GM12878 (cell line): ENCODE data around the gene ECM1. TPM values are rescaled to one million over a fixed set of nuclear protein-coding genes. Genes with fewer than 3 reads are reported as not detected.

ENCODE experiments used
- ATAC-seq: fragments of 200-7000 bp; cut with Tn5 transposase; 3 replicates; pipeline ENCODE4 v1.9.1; 2020; ENCODE audit warnings: mild to moderate bottlenecking, moderate library complexity
- Bru-seq: library from RNA; stranded (reverse); fragments of 400-500 nt; gene quantifications from one replicate; lab custom pipeline; 2021; lab: Mats Ljungman, UMichigan
- BruChase-seq, 2 experiments: library from RNA; stranded (reverse); fragments of 400-500 nt; gene quantifications; one replicate each; lab custom pipeline; 2021; lab: Mats Ljungman, UMichigan
- BruUV-seq: library from RNA; stranded (reverse); fragments of 400-500 nt; replicated peaks from 2 replicates; lab custom pipeline; 2021; lab: Mats Ljungman, UMichigan
- CTCF ChIA-PET: fragments of 300-600 bp; sonication (Branson Sonifier 250); formaldehyde crosslinking; extraction: SDS; loops from one replicate; lab custom pipeline; 2021; ENCODE audit warnings: inconsistent platforms; lab: Yijun Ruan, JAX
- POLR2A ChIA-PET: fragments of 350-600 bp; formaldehyde crosslinking; extraction: SDS; loops from one replicate; lab custom pipeline; 2021; ENCODE audit warnings: inconsistent platforms; lab: Charles Lee
- RAD21 ChIA-PET: fragments of 300-600 bp; sonication (Branson Sonifier 250); formaldehyde crosslinking; loops from one replicate; lab custom pipeline; 2023; ENCODE audit warnings: antibody characterized with exemption; ENCODE audit not compliant: unreplicated experiment; lab: Charles Lee
- SMC1A ChIA-PET: fragments of 300-600 bp; sonication (Branson Sonifier 250); formaldehyde crosslinking; loops from one replicate; lab custom pipeline; 2023; ENCODE audit not compliant: unreplicated experiment, uncharacterized antibody; lab: Charles Lee
- DNase-seq: peaks from one replicate; pipeline ENCODE4 v3.0.0-alpha.2; 2011; ENCODE audit warnings: low read depth, low spot score
- FAIRE-seq: peaks from 3 replicates; lab custom pipeline; 2011; peaks lifted over from hg19 to GRCh38; lab: Jason Lieb, UNC
- H2AFZ ChIP-seq: 2 replicates; pipeline ENCODE4 v1.6.0; 2011; ENCODE audit warnings: low read depth, low read length, control low read depth; ENCODE audit not compliant: control insufficient read depth
- H3K27ac ChIP-seq: 2 replicates; pipeline ENCODE4 v1.5.1; 2011; ENCODE audit warnings: control low read depth; ENCODE audit not compliant: control insufficient read depth, insufficient read depth
- H3K27me3 ChIP-seq, 2 experiments: replicated peaks in 1 of 2; 2 replicates each; pipeline versions ENCODE4 v1.6.0 to v1.6.1; 2011; ENCODE audit warnings: low read length in 1 of 2; ENCODE audit not compliant: control insufficient read depth in 2 of 2, insufficient read depth in 2 of 2
- H3K36me3 ChIP-seq, 2 experiments: 2 replicates each; pipeline ENCODE4 v1.5.1; 2011; ENCODE audit warnings: low read length in 1 of 2; ENCODE audit not compliant: control insufficient read depth in 2 of 2, insufficient read depth in 2 of 2
- H3K4me1 ChIP-seq: 2 replicates; pipeline ENCODE4 v1.6.1; 2011; ENCODE audit warnings: mild to moderate bottlenecking, low read length, moderate library complexity, mixed read lengths; ENCODE audit not compliant: control insufficient read depth, insufficient read depth
- H3K4me2 ChIP-seq: 2 replicates; pipeline ENCODE4 v1.6.0; 2011; ENCODE audit warnings: control low read depth; ENCODE audit not compliant: control insufficient read depth, insufficient read depth
- H3K4me3 ChIP-seq: fragments of 200-600 bp; sonication (generic); 2 replicates; pipeline ENCODE4 v1.5.1; 2016
- H3K79me2 ChIP-seq: 2 replicates; pipeline ENCODE4 v1.6.0; 2011; ENCODE audit warnings: low read length; ENCODE audit not compliant: control insufficient read depth, insufficient read depth
- H3K9ac ChIP-seq: 2 replicates; pipeline ENCODE4 v1.8.0; 2011; ENCODE audit warnings: low read length, control low read depth, mixed read lengths; ENCODE audit not compliant: control insufficient read depth, insufficient read depth
- H3K9me3 ChIP-seq: replicated peaks from 3 replicates; pipeline ENCODE4 v1.5.1; 2011; ENCODE audit warnings: mild to moderate bottlenecking, low read length; ENCODE audit not compliant: control insufficient read depth, insufficient read depth
- H4K20me1 ChIP-seq: 2 replicates; pipeline ENCODE4 v1.6.0; 2011; ENCODE audit not compliant: control insufficient read depth, insufficient read depth
- EP300 ChIP-seq, 2 experiments: fragments of 150-350 bp in 1 of 2; IDR thresholded peaks; 2 replicates each; pipeline ENCODE4 v1.6.1; 2011 to 2012; ENCODE audit warnings: low read depth in 2 of 2, low read length in 2 of 2, borderline replicate concordance in 1 of 2, improper control_type of control experiment in 1 of 2, inconsistent platforms in 1 of 2; ENCODE audit not compliant: control insufficient read depth in 1 of 2
- POLR2A ChIP-seq: IDR thresholded peaks from 2 replicates; pipeline ENCODE4 v1.6.1; 2011; ENCODE audit warnings: low read depth, mild to moderate bottlenecking, low read length
- WGBS: methylation state at CpG from one replicate; pipeline ENCODE4 v1.1.6; 2016; ENCODE audit warnings: low lambda C conversion rate; ENCODE audit not compliant: insufficient replicate concordance, insufficient coverage; ENCODE audit errors: missing lambda C conversion rate; 5-methylcytosine and 5-hydroxymethylcytosine counted together
- in situ Hi-C: fragments of 300-500 bp; cut with MboI; formaldehyde crosslinking; loops from 9 replicates; pipeline ENCODE4 v1.14.3; 2018; ENCODE audit warnings: mixed read lengths
- intact Hi-C: fragments of 100-400 bp; cut with micrococcal nuclease; formaldehyde crosslinking; loops from one replicate; pipeline ENCODE4 v1.14.2; 2022; ENCODE audit not compliant: unreplicated experiment
- long read RNA-seq, 2 experiments: library from polyadenylated mRNA; unstranded; transcript quantifications; one replicate each; pipeline ENCODE4 v2.0.0, GENCODE V29; 2019 to 2020
- polyA minus RNA-seq, 3 experiments: library from RNA; depleted of rRNA, polyadenylated mRNA; stranded (reverse); fragments of >200 nt; gene quantifications; 2 replicates each; pipeline ENCODE4 v1.2.3, GENCODE V29; 2011
- polyA plus RNA-seq, 11 experiments: library from polyadenylated mRNA; depleted of rRNA in 4 of 11; unstranded in 6 of 11; stranded (reverse) in 5 of 11; fragments of >200 nt; fragmentation: Nextera tagmentation in 4 of 11; fragmentation: Illumina TruSeq in 1 of 11; extraction: Ambion mirVana in 4 of 11; extraction: Trizol in 1 of 11; gene quantifications; 1 replicate in 1 of 11; 2 replicates in 10 of 11; pipeline versions ENCODE4 v1.2.1 to v1.2.3, GENCODE V29; 2011 to 2016; ENCODE audit warnings: inconsistent platforms in 2 of 11, missing spikeins in 2 of 11, low read depth in 1 of 11
- total RNA-seq, 4 experiments: library from RNA; depleted of rRNA in 3 of 4; stranded (reverse); fragments of >200 nt in 3 of 4; fragmentation: Illumina TruSeq in 1 of 4; extraction: Trizol in 1 of 4; gene quantifications; 2 replicates each; pipeline versions ENCODE4 v1.2.1 to v1.2.3, GENCODE V29; 2013 to 2021

Gene ECM1
- 2.4 and 3.7 TPM in 2 replicates for total RNA-seq (2013; cell fraction: nucleolus; rRNA removed)
- total RNA-seq (2014; rRNA removed) (0.22 and 0.34 TPM in 2 replicates), total RNA-seq (2014; rRNA removed; fragmentation: Illumina TruSeq; extraction: Trizol) (0.28 and 0.36 TPM in 2 replicates), total RNA-seq (2021) (1.0 and 1.3 TPM in 2 replicates), polyA plus RNA-seq (2011; rRNA removed) (0.55 and 1.0 TPM in 2 replicates), polyA plus RNA-seq (2014; fragmentation: Illumina TruSeq; extraction: Trizol) (0.84 and 1.1 TPM in 2 replicates), polyA plus RNA-seq (2014; fragmentation: Nextera tagmentation; extraction: Ambion mirVana) (under 1 TPM; 0.06 to 0.35 TPM), polyA plus RNA-seq (2014; rRNA removed) (0.55 and 0.91 TPM in 2 replicates), polyA plus RNA-seq (2016; fragmentation: Nextera tagmentation; extraction: Ambion mirVana) (1 to 10 TPM in 1 of 2 experiments, under 1 TPM in 1; 0.66 to 1.1 TPM), polyA minus RNA-seq (2011; rRNA and poly(A)+ RNA removed) (0.51 and 1.3 TPM in 2 replicates), Bru-seq, nascent RNA (percentile 41 among the genes with signal in this experiment), BruChase-seq, experiment 1, labeled RNA remaining after a 6-hour chase (percentile 53 among the genes with signal in this experiment), BruChase-seq, experiment 2, labeled RNA remaining after a 2-hour chase (percentile 49 among the genes with signal in this experiment)
- polyA plus RNA-seq (2011; ENCODE audit: low read depth), result 0.37 TPM
- 0.69 and 0.95 TPM in 2 replicates for polyA plus RNA-seq (2011; cell fraction: cytosol; rRNA removed)
- polyA plus RNA-seq (2011; cell fraction: nucleus; rRNA removed), result 8.4 and 8.6 TPM in 2 replicates
- polyA plus RNA-seq (2012), result 0.89 and 1.00 TPM in 2 replicates
- polyA minus RNA-seq (2011; cell fraction: cytosol; rRNA and poly(A)+ RNA removed), result 0.31 TPM in 1 of 2 replicates, not detected in the other
- 1.3 and 1.5 TPM in 2 replicates for polyA minus RNA-seq (2011; cell fraction: nucleus; rRNA and poly(A)+ RNA removed)
- long read RNA-seq, experiment 1, result 0 reads
- long read RNA-seq, experiment 2, result 0 reads

DNA sequence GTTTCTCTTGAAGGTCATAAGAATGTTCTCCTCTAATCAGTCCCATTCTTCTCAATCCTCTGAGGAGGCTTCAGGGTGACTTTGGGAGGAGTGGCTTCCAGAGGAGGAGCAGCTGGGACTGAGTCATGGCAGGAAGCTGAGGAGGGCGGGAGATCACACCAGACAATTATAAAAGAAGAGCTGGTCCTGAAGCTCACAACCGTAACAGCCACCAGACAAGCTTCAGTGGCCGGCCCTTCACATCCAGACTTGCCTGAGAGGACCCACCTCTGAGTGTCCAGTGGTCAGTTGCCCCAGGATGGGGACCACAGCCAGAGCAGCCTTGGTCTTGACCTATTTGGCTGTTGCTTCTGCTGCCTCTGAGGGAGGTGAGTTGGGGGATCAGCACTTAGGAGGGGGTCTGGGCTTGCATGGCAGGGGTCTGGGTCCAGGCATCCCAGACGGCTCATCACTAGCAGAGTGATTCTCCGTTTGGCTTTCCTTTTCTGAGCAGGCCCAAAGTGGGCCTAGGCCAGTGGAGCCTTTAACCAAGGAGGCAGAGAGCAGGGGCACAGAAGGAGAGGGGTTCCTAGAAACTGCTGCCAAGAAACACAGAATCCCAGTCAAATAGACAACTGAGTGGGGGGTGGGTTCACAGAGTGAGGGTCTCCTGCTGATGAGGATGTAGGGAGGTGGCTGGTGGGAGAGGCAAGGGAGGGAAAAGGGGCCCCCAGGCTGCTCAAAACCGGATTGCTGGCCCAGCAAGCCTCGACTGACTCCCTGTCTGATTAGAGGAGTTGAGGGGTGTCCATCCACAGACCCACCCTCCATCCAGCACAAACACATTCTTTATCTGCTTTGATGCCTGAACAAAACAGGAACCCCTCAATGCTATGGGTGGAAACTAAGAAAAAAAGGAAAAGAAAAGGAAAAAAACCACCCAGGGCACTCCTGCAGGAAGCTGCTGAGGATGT, at the start of gene ECM1:
Gene ECM1 (plus strand): TSS at position 198 of the 953 bp plus-strand sequence. CDS start 101 bp downstream, at position 299.
- TF ChIP-seq EP300 (IDR thresholded peaks at IDR 0.05; ENCODE audit: borderline replicate concordance in 1 of 2, control insufficient read depth in 1 of 2, low read depth in 2 of 2, low read length in 2 of 2), result no peak
- TF ChIP-seq POLR2A, result 0 out of 2 replicates have a peak, but pooled peaks have one; percentile 22
- TF ChIP-seq, all 136 proteins: peak for 1
- no peak within 1 kb of the TSS for H3K4me3 ChIP-seq
- no peak within 1 kb of the TSS for H2AFZ ChIP-seq
- peaks cover 6% of the 10 kb centered on the region for H3K4me1 ChIP-seq
- H3K36me3 ChIP-seq, result peaks cover 6 to 9% of the 10 kb centered on the region in 2 experiments
- H3K9me3 ChIP-seq, result no peaks in the 10 kb centered on the region
- intact Hi-C loops, result no loop called here
- DNase-seq (no peak), ATAC-seq (no peak), FAIRE-seq (no peak)
- ChIA-PET CTCF (no interaction called here), RAD21 (no interaction called here), SMC1A (interaction anchor here (1.2 kb wide), 1 partner anchor 8 kb away, joined by 3 read pairs; no protein-coding TSS in a partner anchor), POLR2A (no interaction called here)
- no peaks in the 10 kb centered on the region for H4K20me1 ChIP-seq
- no TSS peak for BruUV-seq
- WGBS, result 68% methylated on average over 7 of the region's 7 CpGs
- H3K27me3 ChIP-seq, result no peaks in the 10 kb centered on the region
- H3K27ac ChIP-seq, result no peak within 1 kb of the TSS
- in situ Hi-C loops, result no loop called here
- no peak within 1 kb of the TSS for H3K4me2 ChIP-seq
- H3K79me2 ChIP-seq, result no peaks in the 10 kb centered on the region
- no peak within 1 kb of the TSS for H3K9ac ChIP-seq
